ENCODE measurements around the gene CLMN. TPM values are rescaled to one million over a fixed set of nuclear protein-coding genes. Genes with fewer than 3 reads are reported as not detected.

CLMN gene
- total RNA-seq, 6 experiments from 2014 or later, result 0.02 TPM; not detected in 5

DNA sequence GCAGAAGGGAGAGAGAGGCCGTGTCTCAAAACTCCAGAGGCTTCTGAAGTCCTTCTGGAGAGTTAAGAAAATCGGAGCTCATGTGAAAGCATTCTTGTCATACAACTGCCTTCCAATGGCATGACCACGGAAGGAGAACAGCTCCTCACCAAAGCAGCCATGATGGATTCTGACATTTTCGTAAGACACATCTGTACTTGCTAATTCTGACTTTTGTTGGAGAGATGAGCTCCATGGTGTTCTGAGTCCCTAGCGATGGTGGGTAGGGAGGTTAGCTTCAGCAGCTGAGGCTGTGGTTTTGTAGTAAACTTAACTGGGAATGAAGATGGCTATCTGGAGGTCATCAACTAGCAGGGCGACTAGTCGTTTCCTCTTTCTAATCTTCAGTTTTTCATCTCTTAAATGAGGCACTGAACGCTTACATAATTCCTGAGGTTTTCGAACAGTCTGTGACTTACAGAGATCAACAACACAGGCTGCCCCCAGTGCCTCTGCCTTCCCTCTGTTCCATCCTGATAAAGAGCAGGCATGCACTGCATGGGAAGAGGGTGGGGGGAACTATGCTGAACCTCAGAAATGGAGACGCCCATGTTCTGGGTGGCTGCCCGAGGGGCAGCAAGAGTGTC lies 133.8 kb downstream of the CLMN start:
- peaks cover 3% of the 10 kb centered on the region for H3K27me3 Mint-ChIP-seq (ENCODE audit: insufficient read depth)
- no peak for DNase-seq
- H3K4me1 Mint-ChIP-seq (ENCODE audit: low read depth), result no peaks in the 10 kb centered on the region
- H3K9me3 Mint-ChIP-seq, result peaks cover 12% of the 10 kb centered on the region
- TF ChIP-seq, protein P1, sequence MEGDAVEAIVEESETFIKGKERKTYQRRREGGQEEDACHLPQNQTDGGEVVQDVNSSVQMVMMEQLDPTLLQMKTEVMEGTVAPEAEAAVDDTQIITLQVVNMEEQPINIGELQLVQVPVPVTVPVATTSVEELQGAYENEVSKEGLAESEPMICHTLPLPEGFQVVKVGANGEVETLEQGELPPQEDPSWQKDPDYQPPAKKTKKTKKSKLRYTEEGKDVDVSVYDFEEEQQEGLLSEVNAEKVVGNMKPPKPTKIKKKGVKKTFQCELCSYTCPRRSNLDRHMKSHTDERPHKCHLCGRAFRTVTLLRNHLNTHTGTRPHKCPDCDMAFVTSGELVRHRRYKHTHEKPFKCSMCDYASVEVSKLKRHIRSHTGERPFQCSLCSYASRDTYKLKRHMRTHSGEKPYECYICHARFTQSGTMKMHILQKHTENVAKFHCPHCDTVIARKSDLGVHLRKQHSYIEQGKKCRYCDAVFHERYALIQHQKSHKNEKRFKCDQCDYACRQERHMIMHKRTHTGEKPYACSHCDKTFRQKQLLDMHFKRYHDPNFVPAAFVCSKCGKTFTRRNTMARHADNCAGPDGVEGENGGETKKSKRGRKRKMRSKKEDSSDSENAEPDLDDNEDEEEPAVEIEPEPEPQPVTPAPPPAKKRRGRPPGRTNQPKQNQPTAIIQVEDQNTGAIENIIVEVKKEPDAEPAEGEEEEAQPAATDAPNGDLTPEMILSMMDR (IDR thresholded peaks at IDR 0.05), result no peak
- H3K27ac Mint-ChIP-seq, result no peak overlapping the region
- H3K36me3 Mint-ChIP-seq (ENCODE audit: low read depth), result no peaks in the 10 kb centered on the region
- H3K4me3 Mint-ChIP-seq, result no peak overlapping the region

DNA sequence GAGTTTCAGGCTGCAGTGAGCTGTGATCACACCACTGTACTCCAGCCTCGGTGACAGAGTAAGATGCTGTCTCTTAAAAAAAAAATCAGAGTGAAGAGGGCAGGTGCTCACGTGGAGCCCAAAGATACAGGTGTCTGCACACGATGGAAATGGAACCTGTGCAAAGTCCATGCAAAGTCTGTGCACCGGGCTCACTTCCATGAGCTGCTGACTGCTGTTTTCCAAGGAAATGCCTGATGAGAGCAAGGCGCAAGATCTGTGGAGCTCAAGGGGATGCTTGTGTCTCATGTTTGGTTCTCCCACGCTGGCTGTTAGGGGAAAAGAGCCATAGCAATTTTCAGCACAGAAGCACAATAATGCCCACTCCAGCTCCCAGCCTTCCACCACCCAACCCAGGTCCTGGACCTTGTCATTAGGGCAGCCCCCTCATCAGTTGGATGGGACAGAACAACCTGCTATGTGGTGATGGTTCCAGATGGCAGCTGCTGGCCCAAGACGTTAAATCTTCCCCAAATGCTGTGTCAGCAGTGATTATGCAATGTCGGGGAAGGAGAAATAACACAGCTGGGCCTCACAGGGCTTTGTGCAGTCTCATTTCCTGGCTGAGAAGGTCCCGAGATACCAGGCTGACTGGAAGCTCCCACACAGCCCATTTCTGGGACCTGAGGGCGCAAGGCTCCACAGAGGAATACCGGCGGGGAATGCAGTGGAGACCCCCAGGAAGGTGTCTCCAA lies 134.5 kb downstream of the CLMN start:
- TF ChIP-seq, protein P1 (IDR thresholded peaks at IDR 0.05), result no peak
- H3K36me3 Mint-ChIP-seq (ENCODE audit: low read depth), result no peaks in the 10 kb centered on the region
- H3K4me1 Mint-ChIP-seq (ENCODE audit: low read depth), result no peaks in the 10 kb centered on the region
- H3K4me3 Mint-ChIP-seq, result no peak overlapping the region
- no peak for DNase-seq
- no peak overlapping the region for H3K27ac Mint-ChIP-seq
- H3K27me3 Mint-ChIP-seq (ENCODE audit: insufficient read depth), result peaks cover 3% of the 10 kb centered on the region
- peaks cover 12% of the 10 kb centered on the region for H3K9me3 Mint-ChIP-seq

DNA sequence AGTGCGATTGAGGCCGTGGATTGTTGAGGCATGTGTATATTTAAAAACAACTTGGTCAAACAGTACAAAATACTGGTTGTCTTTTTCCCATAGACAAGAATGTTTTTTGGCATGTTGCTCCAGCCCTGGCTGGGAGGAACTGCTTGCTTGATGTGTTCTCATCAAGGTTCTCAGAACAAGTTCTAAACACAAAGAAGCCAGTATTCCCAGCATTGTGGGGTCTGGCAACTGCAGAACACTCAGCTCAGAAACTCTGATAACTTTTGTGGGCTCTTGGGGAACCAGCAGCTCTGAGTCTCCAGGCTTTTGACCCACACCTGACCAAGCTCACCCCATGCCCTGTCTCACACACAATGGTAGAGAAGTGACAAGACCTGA lies 135.3 kb downstream of the CLMN start:
- no peaks in the 10 kb centered on the region for H3K4me1 Mint-ChIP-seq (ENCODE audit: low read depth)
- TF ChIP-seq, protein P1 (IDR thresholded peaks at IDR 0.05), result no peak
- no peak for DNase-seq
- no peak overlapping the region for H3K4me3 Mint-ChIP-seq
- peaks cover 2% of the 10 kb centered on the region; the same call in 1 of the 2 replicates for H3K27me3 Mint-ChIP-seq (ENCODE audit: insufficient read depth)
- no peaks in the 10 kb centered on the region for H3K36me3 Mint-ChIP-seq (ENCODE audit: low read depth)
- H3K9me3 Mint-ChIP-seq, result peaks cover 7% of the 10 kb centered on the region
- no peak overlapping the region for H3K27ac Mint-ChIP-seq

DNA sequence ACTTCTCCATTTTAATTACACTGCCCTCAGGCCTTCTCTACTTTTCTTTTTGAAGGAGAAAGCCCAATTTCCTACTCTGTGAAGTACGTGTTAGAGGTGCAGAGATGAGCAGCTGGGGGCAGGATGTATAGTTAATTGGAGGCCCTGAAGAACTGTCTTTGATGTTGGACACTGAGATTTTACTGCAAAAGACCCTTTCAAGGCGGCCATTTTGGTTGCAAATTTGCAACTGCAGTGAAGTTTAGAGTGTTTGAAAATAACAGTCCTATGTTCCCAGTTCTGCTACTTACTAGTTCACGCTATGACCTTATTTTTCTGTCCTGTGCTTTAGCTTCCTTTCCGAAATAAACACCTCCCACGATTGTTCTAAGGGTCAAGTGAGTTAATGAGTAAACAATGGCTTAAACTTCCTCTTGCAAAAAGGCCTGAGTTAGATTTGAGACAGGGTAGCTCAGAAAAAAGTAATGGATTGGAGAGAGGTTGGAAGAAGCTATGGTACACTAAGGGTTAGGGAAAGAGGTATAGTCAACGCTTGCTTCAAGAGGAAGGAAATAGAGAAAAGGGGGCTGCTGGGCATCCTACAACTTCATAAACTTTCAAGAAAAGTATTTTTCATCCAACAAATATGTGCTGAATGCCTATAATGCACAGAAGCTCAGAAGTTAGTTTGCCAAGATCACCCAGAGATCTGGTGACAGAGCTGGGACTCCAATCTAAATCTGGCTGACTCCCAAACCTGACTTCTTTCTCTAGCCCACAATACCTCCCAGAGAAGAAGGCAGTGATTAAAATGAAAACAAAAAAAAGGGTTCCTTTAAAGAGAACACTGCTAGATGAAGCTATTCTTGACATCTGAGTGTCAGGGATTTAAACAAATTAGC lies 135.9 kb downstream of the CLMN start:
- Mint-ChIP-seq H3K27ac (no peak overlapping the region), H3K27me3 (ENCODE audit: insufficient read depth) (peaks cover 2% of the 10 kb centered on the region; the same call in 1 of the 2 replicates), H3K4me3 (no peak overlapping the region), H3K9me3 (peaks cover 7% of the 10 kb centered on the region), H3K36me3 (ENCODE audit: low read depth) (no peaks in the 10 kb centered on the region), H3K4me1 (ENCODE audit: low read depth) (no peaks in the 10 kb centered on the region)
- DNase-seq, result no peak
- TF ChIP-seq, protein P1 (IDR thresholded peaks at IDR 0.05), result no peak

DNA sequence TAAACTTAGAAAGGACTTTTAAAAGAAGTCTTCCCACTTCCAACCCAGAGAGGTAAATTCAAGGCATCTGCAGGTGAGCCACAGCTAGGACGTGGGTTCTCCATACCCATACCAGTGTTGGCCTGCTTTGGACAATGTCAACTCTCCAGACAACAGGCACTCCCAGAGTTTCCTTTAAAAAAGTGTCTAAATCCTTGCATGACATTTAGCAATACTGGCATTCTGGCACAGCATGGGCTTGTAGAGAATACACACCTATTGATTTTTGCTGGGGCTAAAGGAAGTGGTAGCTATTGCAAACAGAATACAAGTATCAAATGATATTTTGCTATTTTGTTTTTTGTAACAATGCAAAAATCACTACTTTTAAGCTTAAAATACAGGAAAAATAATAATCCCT lies 136.6 kb downstream of the CLMN start:
- Mint-ChIP-seq H3K27ac (no peak overlapping the region), H3K9me3 (peaks cover 5% of the 10 kb centered on the region), H3K4me3 (no peak overlapping the region), H3K4me1 (ENCODE audit: low read depth) (no peaks in the 10 kb centered on the region), H3K36me3 (ENCODE audit: low read depth) (no peaks in the 10 kb centered on the region), H3K27me3 (ENCODE audit: insufficient read depth) (peaks cover 2% of the 10 kb centered on the region; the same call in 1 of the 2 replicates)
- no peak for DNase-seq
- TF ChIP-seq, protein P1 (IDR thresholded peaks at IDR 0.05), result no peak
